IPS DF 4.7 (cell line): ENCODE measurements around the gene MCTP1.
"Not testable (repeated sequence)": the region's sequence is repeated elsewhere in the genome, so short reads cannot be mapped to it uniquely, and the experiment has no call there.

Experiments used
- DNase-seq: peaks from one replicate; pipeline ENCODE4 v3.0.0-alpha.2; 2013; ENCODE audit warnings: low spot score; ENCODE audit errors: extremely low read depth

The MCTP1 gene

GRCh38 chr5:94830520-94830919, 454.4 kb downstream of the MCTP1 start:
- no peak for DNase-seq

- DNase-seq = not testable (repeated sequence)
Measured at GRCh38 chr5:94828222-94828621, 456.7 kb downstream of the MCTP1 start.

GRCh38 chr5:94820488-94820887, 464.4 kb downstream of the MCTP1 start:
- no peak for DNase-seq

- DNase-seq = no peak
Measured at GRCh38 chr5:94818904-94819303, 466.0 kb downstream of the MCTP1 start.

DNA sequence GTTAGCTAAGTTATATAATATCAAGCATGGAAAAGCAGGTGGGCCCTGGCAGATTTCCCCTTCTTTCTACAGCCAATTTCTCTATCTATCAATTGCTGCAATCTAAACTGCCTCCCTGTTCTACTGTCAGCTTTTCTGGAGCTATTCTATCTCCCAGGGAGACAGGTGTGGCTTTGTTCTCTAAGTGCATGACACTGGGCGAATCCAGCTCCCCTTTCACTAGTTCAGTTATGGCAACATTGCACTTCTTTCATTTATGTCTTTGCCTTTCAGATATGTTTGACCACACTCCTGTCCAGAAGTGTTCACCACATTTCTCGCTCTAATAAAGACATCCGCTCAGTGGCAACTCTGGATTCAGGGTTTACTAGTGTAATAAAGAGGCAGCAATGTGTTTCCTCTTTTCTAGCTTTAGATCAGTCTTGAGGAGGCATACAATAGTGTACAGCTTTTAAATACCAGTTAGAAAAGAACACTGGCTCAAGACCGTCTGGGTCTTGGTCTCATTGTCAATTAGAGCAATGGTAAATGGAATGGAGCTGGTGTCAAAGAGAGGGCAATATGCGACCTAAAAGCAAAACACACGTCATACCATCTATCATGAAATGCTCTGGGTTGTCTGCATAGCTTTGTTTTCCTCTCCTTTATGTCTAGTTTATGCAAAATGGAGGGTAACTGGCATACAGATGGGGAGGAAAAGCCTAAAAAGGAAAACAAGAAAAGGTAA, 469.4 kb downstream of the MCTP1 start:
- no peak for DNase-seq

DNA sequence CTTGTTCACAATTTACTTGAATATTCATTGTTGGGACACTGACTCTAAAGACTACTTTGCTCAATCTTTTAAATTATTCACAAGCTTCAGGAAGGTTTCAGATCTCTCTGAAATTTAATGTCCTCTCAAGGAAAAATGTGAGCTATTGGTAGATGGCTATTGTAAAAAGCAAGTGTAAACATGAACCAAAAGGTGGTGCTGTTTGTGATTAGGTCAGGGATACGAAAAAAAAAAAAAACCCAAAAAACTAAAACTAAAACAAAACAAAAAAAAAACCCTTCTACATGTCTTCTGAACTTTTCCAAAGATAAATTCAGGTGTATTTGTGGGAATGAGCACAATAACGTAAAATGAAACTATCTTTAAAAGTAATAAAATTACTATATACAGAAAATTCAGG, 472.7 kb downstream of the MCTP1 start:
- DNase-seq = no peak

DNA sequence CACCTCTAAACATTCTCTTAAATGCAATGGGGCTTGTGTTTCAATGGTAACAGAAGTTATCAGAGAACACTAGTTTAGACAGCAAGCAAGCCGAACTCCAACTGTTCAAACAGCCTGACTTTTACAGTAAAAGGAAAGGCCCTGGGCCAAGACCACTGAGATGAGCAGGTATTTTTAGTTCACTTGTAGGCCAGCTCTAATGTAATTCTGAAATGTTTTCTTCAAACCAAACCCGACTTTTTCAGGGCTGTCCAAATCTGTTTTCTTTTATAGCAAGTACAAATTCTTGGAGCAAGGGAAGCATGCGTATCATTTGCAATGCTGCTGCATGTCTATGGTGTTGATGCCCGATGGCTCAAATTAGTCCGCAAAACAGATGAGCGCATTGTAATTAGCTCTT, 473.6 kb downstream of the MCTP1 start:
- no peak for DNase-seq

DNA sequence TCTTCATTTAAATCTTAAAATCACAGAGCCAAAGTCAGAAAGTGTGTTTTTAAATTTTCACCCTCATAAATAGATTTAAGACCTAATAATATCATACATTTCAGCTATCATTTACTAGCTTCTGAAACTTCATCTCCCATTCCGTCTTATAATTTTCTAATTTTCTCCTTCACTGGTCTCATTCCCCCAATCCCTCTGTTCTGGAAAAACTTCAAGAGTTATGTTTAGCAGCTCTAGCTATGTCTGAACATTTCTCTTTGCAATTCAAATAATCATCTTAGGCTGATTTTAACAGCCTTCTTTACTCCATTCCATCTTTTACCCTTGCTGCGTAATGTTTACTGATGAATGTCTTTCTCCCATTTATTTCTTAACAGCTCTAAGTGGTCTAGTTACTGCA, 474.0 kb downstream of the MCTP1 start:
- no peak for DNase-seq

DNA sequence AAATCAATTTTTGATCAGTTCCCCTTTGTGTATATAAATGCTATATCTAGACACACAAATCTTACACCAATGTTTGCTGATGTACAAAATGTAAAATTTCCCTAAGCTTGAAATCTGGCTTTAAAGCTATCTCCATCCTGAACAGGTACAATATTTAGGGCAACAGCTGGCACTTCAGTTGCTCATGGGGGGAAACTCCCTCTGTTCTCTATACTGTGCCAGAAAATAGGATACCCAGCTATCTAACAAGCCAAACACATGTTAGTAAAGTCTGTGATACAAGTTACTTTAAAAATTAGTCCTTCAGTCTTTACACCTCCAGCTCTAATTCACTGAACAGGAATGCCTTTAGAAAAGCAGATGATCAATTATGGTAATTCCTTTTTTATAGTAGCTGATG, 474.6 kb downstream of the MCTP1 start:
- DNase-seq = no peak

- no peak for DNase-seq
Measured at GRCh38 chr5:94808497-94808896, 476.4 kb downstream of the MCTP1 start.

GRCh38 chr5:94807985-94808384, 476.9 kb downstream of the MCTP1 start:
- DNase-seq = no peak

DNA sequence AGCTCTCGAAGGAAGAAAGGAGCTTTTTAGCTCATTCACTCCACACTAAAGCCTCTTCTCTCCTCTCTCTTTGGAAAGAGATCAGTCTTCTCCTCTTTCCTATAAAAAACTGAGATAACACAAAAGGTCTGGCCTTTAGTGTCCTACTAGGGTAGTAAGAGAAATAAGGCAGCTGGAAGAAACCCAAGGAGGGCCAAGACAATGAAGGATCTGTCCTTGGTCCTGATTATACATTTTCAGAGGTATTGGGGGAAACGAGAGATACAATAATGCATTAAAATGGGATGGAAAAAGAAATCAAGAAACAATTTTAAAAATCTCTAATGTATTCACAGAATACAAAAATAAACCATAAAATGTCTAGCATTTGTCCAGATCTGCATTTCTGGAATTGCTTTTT, 482.4 kb downstream of the MCTP1 start:
- DNase-seq = no peak

- no peak for DNase-seq
Measured at GRCh38 chr5:94796586-94796985, 488.3 kb downstream of the MCTP1 start.

DNA sequence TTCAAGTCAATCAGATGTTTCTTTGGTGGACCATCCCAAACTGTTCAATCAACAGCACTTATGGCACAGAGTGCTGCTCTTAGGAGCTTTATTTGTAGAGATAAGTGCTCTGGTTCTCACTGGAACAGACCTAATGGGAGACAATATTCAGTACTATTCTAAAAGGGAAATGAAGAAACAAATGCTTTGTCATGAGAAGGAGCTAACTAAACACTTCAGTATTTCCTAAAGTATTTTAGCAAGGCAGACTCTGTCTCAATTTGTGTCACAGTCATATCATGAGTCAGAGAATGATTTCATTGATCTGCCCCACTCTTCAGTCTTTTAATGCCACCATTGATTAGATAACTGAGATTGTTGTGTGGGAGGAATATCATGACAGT, 491.1 kb downstream of the MCTP1 start:
- DNase-seq = no peak

GRCh38 chr5:94793113-94793815, 491.6 kb downstream of the MCTP1 start:
- no peak for DNase-seq

DNA sequence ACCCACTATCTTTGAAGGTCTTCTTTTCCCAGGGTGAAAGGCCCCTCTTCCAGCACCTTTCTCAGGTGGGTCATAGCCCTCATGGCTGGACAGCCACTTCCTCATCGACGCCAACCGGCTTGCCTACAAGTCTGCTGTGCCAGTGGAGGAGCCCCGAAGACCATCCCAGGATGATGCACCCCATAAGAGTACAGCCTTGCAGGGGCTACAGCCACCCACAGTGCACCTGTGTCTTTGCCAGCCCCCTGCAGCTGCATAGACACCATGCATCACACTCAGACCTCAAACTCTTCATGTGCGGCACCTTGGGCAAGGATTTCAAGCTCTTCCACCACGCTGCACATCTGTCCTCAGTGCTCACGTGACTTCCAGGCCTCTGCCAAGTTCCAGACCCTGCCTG, 493.1 kb downstream of the MCTP1 start:
- no peak for DNase-seq

DNA sequence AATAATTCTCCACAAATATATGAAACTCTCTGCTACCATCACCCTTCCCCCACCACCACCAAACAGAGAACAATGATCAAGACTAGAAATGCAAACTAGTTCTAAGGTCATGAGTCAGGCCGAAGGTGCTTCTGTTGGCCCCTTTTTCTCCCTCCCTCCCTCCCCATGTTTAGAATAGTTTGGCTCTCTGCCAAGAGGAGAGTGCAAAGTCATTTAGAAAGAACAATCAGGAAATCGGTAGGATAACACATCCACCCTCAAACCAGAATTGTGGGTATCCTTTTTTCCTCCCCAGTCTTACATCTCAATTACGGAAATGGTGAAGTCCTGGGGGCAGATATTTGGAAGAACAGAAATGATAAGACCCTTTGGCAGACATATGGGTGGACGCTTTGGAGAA, 496.4 kb downstream of the MCTP1 start:
- DNase-seq = no peak

DNA sequence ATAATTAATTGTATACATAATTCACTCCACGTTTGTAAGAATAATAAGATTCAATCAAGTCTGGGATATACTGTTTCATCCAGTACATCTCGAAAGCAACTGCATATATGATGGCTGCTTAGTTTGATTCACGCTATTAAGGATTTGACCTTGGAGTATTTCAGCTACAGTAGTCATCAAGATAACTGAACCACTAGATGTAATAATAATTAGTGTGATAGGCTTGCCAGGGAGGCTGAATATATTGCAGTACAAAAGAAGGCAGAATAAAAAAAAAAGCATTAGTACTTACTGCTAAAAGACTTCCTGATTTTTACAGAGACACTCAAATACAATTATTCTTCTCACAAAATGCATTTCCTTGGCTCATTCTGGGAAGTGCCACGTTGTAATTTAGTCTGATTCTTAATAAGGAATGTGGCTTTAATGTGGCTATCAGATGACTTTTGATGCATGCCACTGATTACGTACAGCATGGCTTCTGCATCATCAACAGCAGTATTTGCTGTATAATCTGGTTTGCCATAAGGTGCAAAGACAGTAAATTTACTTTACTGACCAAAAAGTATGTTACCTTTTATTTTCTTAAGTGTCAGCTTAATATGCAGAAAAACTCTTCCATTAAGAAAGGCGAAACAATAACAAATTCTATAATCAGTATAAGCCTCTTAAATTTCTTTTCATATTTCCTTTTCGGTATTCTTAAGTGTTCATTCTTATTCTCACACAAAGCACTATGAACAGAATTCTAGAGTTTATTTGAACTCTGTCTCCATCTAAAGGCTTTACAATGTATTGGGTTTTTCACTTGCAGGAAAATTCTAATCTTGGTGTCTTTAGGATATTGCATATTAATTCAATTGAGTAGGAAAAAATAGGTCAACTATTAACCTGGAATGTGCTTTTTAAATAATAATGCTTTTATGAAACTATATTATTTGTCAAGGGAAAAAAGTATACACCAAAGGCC, 500.1 kb downstream of the MCTP1 start:
- DNase-seq = no peak

GRCh38 chr5:94782383-94782782, 502.5 kb downstream of the MCTP1 start:
- no peak for DNase-seq

DNA sequence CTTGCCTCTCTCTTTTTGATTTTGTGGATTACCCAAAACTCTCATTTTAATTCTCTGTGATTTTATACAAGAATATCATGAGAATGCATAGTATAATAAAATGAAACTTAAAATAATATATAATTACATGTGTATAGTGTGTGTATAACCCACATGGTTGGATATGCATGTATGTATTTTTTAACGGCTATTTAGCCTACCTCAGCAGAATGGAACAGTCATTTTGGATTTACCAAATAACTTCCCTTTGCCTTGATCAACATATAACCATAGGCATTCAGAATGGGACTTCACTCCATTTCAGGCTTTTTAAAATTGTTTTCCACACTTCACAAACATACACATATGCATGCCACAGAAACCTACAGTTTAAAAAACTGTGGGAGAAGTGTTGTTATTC, 505.2 kb downstream of the MCTP1 start:
- no peak for DNase-seq

DNA sequence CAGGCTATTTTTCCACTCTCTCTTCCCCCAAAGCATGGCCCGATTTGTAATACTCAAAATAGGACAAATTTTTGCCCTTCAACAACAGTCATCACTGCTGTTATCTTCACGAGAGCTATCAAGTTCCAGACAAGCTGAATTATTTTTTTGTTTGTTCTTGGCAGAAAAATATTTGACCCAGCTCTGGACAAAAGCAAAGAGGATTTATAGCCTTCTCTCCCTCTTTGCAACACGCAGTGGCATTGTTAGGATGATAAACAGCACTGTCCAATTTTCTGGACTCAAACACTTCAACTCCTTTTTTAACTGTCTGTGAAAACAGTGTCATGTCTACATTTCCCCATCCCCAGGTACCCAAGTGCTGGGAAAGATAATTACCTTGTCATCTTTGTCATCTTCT, 506.2 kb downstream of the MCTP1 start:
- DNase-seq = no peak

DNA sequence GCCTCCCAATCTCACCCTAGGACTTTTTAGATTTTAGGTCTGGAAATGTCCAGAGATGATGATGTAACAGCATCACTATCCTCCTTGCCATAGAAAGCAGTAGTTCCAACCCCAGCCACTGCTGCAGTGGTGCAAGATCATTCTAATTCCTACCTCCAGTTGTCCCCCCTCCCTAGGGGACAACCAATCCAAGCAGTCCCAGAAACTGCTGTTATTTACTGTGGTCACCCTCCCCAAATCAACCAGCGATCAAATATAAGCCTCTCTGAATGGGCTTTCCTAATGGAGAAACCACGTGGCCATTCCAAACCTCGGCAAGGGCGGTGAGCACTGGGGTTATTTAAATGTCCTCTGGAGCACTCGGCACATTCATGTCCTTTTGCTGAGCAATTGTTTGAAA, 506.6 kb downstream of the MCTP1 start:
- no peak for DNase-seq
